ENCODE data around the gene ZC3H8.
"Not testable (repeated sequence)": the region's sequence is repeated elsewhere in the genome, so short reads cannot be mapped to it uniquely, and the experiment has no call there.

The ZC3H8 gene

GRCh38 chr2:112254466-112255240 is at the start of gene ZC3H8:
Gene ZC3H8 (minus strand): TSS chr2:112255042. CDS start chr2:112254981, 61 bp downstream.
- peak; percentile 96 for DNase-seq (ENCODE audit: low spot score)

GRCh38 chr2:112304298-112304941 is 49.6 kb upstream of the ZC3H8 start:
- no peak for DNase-seq (ENCODE audit: low spot score)

GRCh38 chr2:112301973-112302372 is 47.1 kb upstream of the ZC3H8 start:
- DNase-seq (ENCODE audit: low spot score), result no peak

GRCh38 chr2:112301171-112301584 is 46.3 kb upstream of the ZC3H8 start:
- no peak for DNase-seq (ENCODE audit: low spot score)

GRCh38 chr2:112296407-112296806 is 41.6 kb upstream of the ZC3H8 start:
- DNase-seq (ENCODE audit: low spot score), result no peak

- DNase-seq (ENCODE audit: low spot score), result no peak
These were observed 40.7 kb upstream of the ZC3H8 start for GRCh38 chr2:112295407-112296078.

GRCh38 chr2:112293636-112294401 is 39.0 kb upstream of the ZC3H8 start:
- no peak for DNase-seq (ENCODE audit: low spot score)

- no peak for DNase-seq (ENCODE audit: low spot score)
These were observed 35.8 kb upstream of the ZC3H8 start for GRCh38 chr2:112290648-112291047.

- no peak for DNase-seq (ENCODE audit: low spot score)
These were observed 35.2 kb upstream of the ZC3H8 start for GRCh38 chr2:112290088-112290487.

GRCh38 chr2:112283535-112283934 is 28.7 kb upstream of the ZC3H8 start:
- not testable (repeated sequence) for DNase-seq (ENCODE audit: low spot score)

GRCh38 chr2:112282066-112282465 is 27.2 kb upstream of the ZC3H8 start:
- not testable (repeated sequence) for DNase-seq (ENCODE audit: low spot score)

GRCh38 chr2:112277596-112278220 is 22.9 kb upstream of the ZC3H8 start:
- DNase-seq (ENCODE audit: low spot score), result no peak

- no peak for DNase-seq (ENCODE audit: low spot score)
These were observed 22.1 kb upstream of the ZC3H8 start for GRCh38 chr2:112276954-112277353.

GRCh38 chr2:112275887-112276773 is 21.3 kb upstream of the ZC3H8 start:
- DNase-seq (ENCODE audit: low spot score), result peak; percentile 70

- DNase-seq (ENCODE audit: low spot score), result peak; percentile 98
These were observed 20.6 kb upstream of the ZC3H8 start, which contains the start of gene ZC3H6 for GRCh38 chr2:112275311-112275886. Gene ZC3H6 (plus strand): TSS chr2:112275597. CDS start chr2:112275995, 398 bp downstream.

GRCh38 chr2:112273349-112273748 is 18.5 kb upstream of the ZC3H8 start:
- no peak for DNase-seq (ENCODE audit: low spot score)

GRCh38 chr2:112272669-112273068 is 17.8 kb upstream of the ZC3H8 start:
- DNase-seq (ENCODE audit: low spot score), result no peak

GRCh38 chr2:112268547-112268946 is 13.7 kb upstream of the ZC3H8 start:
- no peak for DNase-seq (ENCODE audit: low spot score)

GRCh38 chr2:112262876-112263275 is 8.0 kb upstream of the ZC3H8 start:
- no peak for DNase-seq (ENCODE audit: low spot score)

- DNase-seq (ENCODE audit: low spot score), result no peak
These were observed 5.4 kb upstream of the ZC3H8 start for GRCh38 chr2:112260295-112260625.
